Skeletal muscle cell (primary cell): ENCODE results near the gene ATXN10.

Experiments
- DNase-seq: peaks from one replicate; pipeline ENCODE4 v3.0.0-alpha.2; 2010; ENCODE audit warnings: low read depth
- H3K4me3 ChIP-seq: 2 replicates; pipeline ENCODE4 v1.5.1; 2011; ENCODE audit warnings: low read depth, mild to moderate bottlenecking, control low read depth, low read length, moderate library complexity

Gene ATXN10

GRCh38 chr22:45892681-45893461 is 221.2 kb downstream of the ATXN10 start:
- DNase-seq: no peak
- no peak overlapping the region for H3K4me3 ChIP-seq

- H3K4me3 ChIP-seq: no peak overlapping the region
- no peak for DNase-seq
These were observed 221.9 kb downstream of the ATXN10 start for GRCh38 chr22:45893516-45893915.
